ENCODE measurements around the gene ITGB5.

ITGB5 gene

GRCh38 chr3:124850212-124850611 lies 37.0 kb downstream of the ITGB5 start:
- CTCF ChIA-PET: interaction anchor here (0.8 kb wide), 1 partner anchor 51 kb away, joined by 3 read pairs; no protein-coding TSS in a partner anchor
- no peak for DNase-seq (ENCODE audit: extremely low spot score)
- TF ChIP-seq CTCF (IDR thresholded peaks at IDR 0.05; ENCODE audit: control extremely low read depth, extremely low read depth, low read depth, missing control alignments): no peak
- POLR2A ChIA-PET: no interaction called here

GRCh38 chr3:124848300-124848699 lies 38.9 kb downstream of the ITGB5 start:
- POLR2A ChIA-PET: no interaction called here
- TF ChIP-seq CTCF (IDR thresholded peaks at IDR 0.05; ENCODE audit: control extremely low read depth, extremely low read depth, low read depth, missing control alignments): no peak
- no peak for DNase-seq (ENCODE audit: extremely low spot score)
- CTCF ChIA-PET: interaction anchor here (1.6 kb wide), 1 partner anchor 87 kb away, joined by 5 read pairs; no protein-coding TSS in a partner anchor

DNA sequence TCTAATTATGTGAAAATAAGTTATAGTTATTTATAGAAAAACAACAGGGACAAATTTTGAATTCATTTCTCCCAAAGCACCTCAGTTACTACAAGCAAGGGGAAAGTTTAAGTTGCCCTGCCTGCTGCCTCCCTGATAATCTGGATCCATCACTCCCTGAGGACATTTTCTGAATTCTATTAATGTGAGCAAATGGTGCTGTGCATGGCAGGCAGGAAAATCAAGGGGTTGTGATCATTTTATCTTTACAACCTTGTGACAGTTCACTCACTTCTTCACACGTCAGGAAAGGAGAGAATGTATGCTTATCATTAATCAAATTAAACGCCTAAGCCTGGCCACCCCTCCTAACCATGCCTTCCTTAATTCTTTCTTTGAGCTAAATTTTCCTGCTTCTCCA lies 39.3 kb downstream of the ITGB5 start:
- DNase-seq (ENCODE audit: extremely low spot score): no peak
- TF ChIP-seq CTCF (IDR thresholded peaks at IDR 0.05; ENCODE audit: control extremely low read depth, extremely low read depth, low read depth, missing control alignments): no peak
- POLR2A ChIA-PET: no interaction called here
- CTCF ChIA-PET: interaction anchor here (1.6 kb wide), 1 partner anchor 87 kb away, joined by 5 read pairs; no protein-coding TSS in a partner anchor

GRCh38 chr3:124847051-124847450 lies 40.1 kb downstream of the ITGB5 start:
- ChIA-PET CTCF (interaction anchor here (1.3 to 3.9 kb wide), 3 partner anchors 12 to 25 kb away, joined by 3 to 12 read pairs (median 4); no protein-coding TSS in a partner anchor), POLR2A (no interaction called here)
- DNase-seq (ENCODE audit: extremely low spot score): no peak
- no peak for TF ChIP-seq CTCF (IDR thresholded peaks at IDR 0.05; ENCODE audit: control extremely low read depth, extremely low read depth, low read depth, missing control alignments)

DNA sequence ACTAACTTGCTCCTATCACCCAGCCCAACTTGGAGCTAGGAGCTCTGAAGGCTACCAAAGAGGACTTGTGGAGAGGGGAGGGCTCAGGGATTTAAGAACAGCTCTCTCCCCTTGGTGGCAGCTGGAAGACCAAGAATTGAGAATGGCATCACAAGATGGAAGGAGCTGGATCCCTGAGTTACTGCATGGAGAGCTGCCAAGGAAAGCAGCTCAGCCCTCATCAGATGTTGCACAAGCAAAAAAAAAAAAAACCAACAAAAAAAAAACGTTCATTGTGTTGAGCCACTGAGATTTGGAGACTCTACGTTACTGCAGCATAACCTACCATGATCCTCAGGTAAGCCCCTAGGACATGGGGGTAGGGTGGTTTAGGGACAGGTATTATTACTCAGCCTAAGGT lies 41.0 kb downstream of the ITGB5 start:
- POLR2A ChIA-PET: no interaction called here
- CTCF ChIA-PET: interaction anchor here (0.9 to 3.9 kb wide), 8 partner anchors 11 to 85 kb away, joined by 3 to 12 read pairs (median 4); no protein-coding TSS in a partner anchor
- DNase-seq (ENCODE audit: extremely low spot score): no peak
- no peak for TF ChIP-seq CTCF (IDR thresholded peaks at IDR 0.05; ENCODE audit: control extremely low read depth, extremely low read depth, low read depth, missing control alignments)

DNA sequence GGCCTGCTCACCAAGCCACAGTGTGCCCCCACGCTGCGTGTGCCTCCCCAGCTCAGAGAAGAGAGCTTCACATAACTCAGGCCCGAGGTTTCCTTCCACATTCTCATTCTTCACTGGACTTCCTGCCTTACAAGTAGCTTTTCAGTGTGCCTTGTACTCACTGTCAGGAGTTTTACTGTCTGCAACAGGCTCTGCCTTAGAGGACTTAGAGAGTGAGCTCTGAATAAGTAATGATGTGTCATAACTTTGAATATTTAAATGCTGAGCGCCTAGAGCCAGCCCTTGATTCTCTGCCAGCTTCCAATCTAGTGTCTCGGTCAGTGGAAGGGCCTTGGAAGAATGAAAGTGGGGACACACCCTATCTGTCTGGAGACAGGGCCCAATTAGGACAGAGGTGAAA lies 41.8 kb downstream of the ITGB5 start:
- TF ChIP-seq CTCF (IDR thresholded peaks at IDR 0.05; ENCODE audit: control extremely low read depth, extremely low read depth, low read depth, missing control alignments): no peak
- ChIA-PET CTCF (interaction anchor here (0.9 to 3.9 kb wide), 10 partner anchors 8 to 84 kb away, joined by 3 to 12 read pairs (median 4); partner anchors contain the start of gene ITGB5), POLR2A (no interaction called here)
- no peak for DNase-seq (ENCODE audit: extremely low spot score)

Data from GM10248 (cell line).